Loucy (cell line): Measurements from ENCODE around the gene TNFRSF8.

Experiments used
- H2AFZ ChIP-seq: fragments of 200-600 bp; sonication (generic); 2 replicates; pipeline ENCODE4 v1.6.0; 2016; ENCODE audit warnings: antibody characterized with exemption, mild to moderate bottlenecking, low read length, moderate library complexity
- H3F3A ChIP-seq: fragments of 200-600 bp; 2 replicates; pipeline ENCODE4 v1.6.0; 2016; ENCODE audit warnings: antibody characterized with exemption, low read depth, mild to moderate bottlenecking
- H3K27me3 ChIP-seq: fragments of 200-600 bp; sonication (generic); 2 replicates; pipeline ENCODE4 v1.6.1; 2014; ENCODE audit warnings: low read length, mild to moderate bottlenecking; ENCODE audit not compliant: insufficient read depth, poor library complexity, severe bottlenecking
- H3K36me3 ChIP-seq: fragments of 200-600 bp; sonication (generic); 2 replicates; pipeline ENCODE4 v1.6.1; 2016; ENCODE audit warnings: low read length; ENCODE audit not compliant: insufficient read depth
- H3K4me1 ChIP-seq: fragments of 200-600 bp; sonication (generic); 2 replicates; pipeline ENCODE4 v1.5.1; 2014; ENCODE audit warnings: low read length, mild to moderate bottlenecking; ENCODE audit not compliant: insufficient read depth, poor library complexity, severe bottlenecking
- H3K4me2 ChIP-seq: fragments of 200-600 bp; sonication (generic); 2 replicates; pipeline ENCODE4 v1.6.0; 2014; ENCODE audit warnings: antibody characterized with exemption, low read length, low read depth, mild to moderate bottlenecking; ENCODE audit not compliant: poor library complexity, severe bottlenecking
- H3K4me3 ChIP-seq: fragments of 200-600 bp; sonication (generic); 2 replicates; pipeline ENCODE4 v1.5.1; 2014; ENCODE audit warnings: low read length, mild to moderate bottlenecking, mixed read lengths; ENCODE audit not compliant: poor library complexity, severe bottlenecking
- H3K79me2 ChIP-seq: fragments of 200-600 bp; sonication (generic); 2 replicates; pipeline ENCODE4 v1.6.1; 2014; ENCODE audit warnings: low read length; ENCODE audit not compliant: insufficient read depth
- H3K9ac ChIP-seq: fragments of 200-600 bp; sonication (generic); 2 replicates; pipeline ENCODE4 v1.6.0; 2014; ENCODE audit warnings: mild to moderate bottlenecking, low read depth, low read length, moderate library complexity; ENCODE audit not compliant: poor library complexity, severe bottlenecking
- H3K9me2 ChIP-seq: fragments of 200-600 bp; sonication (generic); replicated peaks from 2 replicates; pipeline ENCODE4 v1.6.1; 2016; ENCODE audit warnings: low read depth, low read length, mixed read lengths
- H3K9me3 ChIP-seq: fragments of 200-600 bp; sonication (generic); 2 replicates; pipeline ENCODE4 v1.6.1; 2014; ENCODE audit warnings: mild to moderate bottlenecking, antibody characterized with exemption, low read length, low read depth; ENCODE audit not compliant: insufficient read depth
- H4K20me1 ChIP-seq: fragments of 200-600 bp; sonication (generic); 2 replicates; pipeline ENCODE4 v1.6.0; 2014; ENCODE audit warnings: antibody characterized with exemption, low read length, mild to moderate bottlenecking; ENCODE audit not compliant: insufficient read depth, poor library complexity, severe bottlenecking
- CTCF ChIP-seq: fragments of 200-600 bp; sonication (generic); conservative IDR thresholded peaks from 2 replicates; pipeline ENCODE4 v1.5.1; 2014; ENCODE audit warnings: mild to moderate bottlenecking, antibody characterized with exemption, low read length
- EZH2phosphoT487 ChIP-seq: fragments of 200-600 bp; IDR thresholded peaks from 2 replicates; pipeline ENCODE4 v1.6.1; 2018; ENCODE audit warnings: antibody characterized with exemption, mild to moderate bottlenecking, moderate library complexity, borderline replicate concordance

Gene TNFRSF8

GRCh38 chr1:12078938-12079861 lies 16.1 kb downstream of the TNFRSF8 start:
- Histone ChIP-seq H3K4me2 (no peak overlapping the region), H3K9me3 (no peaks in the 10 kb centered on the region), H3K27me3 (peaks cover 15% of the 10 kb centered on the region), H3K9ac (no peak overlapping the region), H3K36me3 (no peaks in the 10 kb centered on the region), H3K9me2 (no peaks in the 10 kb centered on the region), H4K20me1 (no peaks in the 10 kb centered on the region), H3K79me2 (no peaks in the 10 kb centered on the region), H3K4me3 (no peak overlapping the region), H2AFZ (no peak overlapping the region), H3K4me1 (no peaks in the 10 kb centered on the region), H3F3A (no peaks in the 10 kb centered on the region)
- TF ChIP-seq EZH2phosphoT487: no peak
- TF ChIP-seq CTCF: peak; percentile 79

GRCh38 chr1:12080156-12080555 lies 17.1 kb downstream of the TNFRSF8 start:
- Histone ChIP-seq H3K36me3 (no peaks in the 10 kb centered on the region), H3K79me2 (no peaks in the 10 kb centered on the region), H3K4me2 (no peak overlapping the region), H3F3A (no peaks in the 10 kb centered on the region), H3K4me3 (no peak overlapping the region), H2AFZ (no peak overlapping the region), H3K4me1 (no peaks in the 10 kb centered on the region), H3K9ac (no peak overlapping the region), H3K9me2 (no peaks in the 10 kb centered on the region), H4K20me1 (no peaks in the 10 kb centered on the region), H3K27me3 (peaks cover 15% of the 10 kb centered on the region), H3K9me3 (no peaks in the 10 kb centered on the region)
- TF ChIP-seq CTCF (no peak), EZH2phosphoT487 (no peak)

- Histone ChIP-seq H3K9me2 (no peaks in the 10 kb centered on the region), H3K36me3 (no peaks in the 10 kb centered on the region), H3K4me2 (no peak overlapping the region), H3K4me3 (no peak overlapping the region), H3K79me2 (no peaks in the 10 kb centered on the region), H3F3A (no peaks in the 10 kb centered on the region), H3K4me1 (no peaks in the 10 kb centered on the region), H3K27me3 (peaks cover 15% of the 10 kb centered on the region), H3K9me3 (no peaks in the 10 kb centered on the region), H3K9ac (no peak overlapping the region), H2AFZ (no peak overlapping the region), H4K20me1 (no peaks in the 10 kb centered on the region)
- TF ChIP-seq CTCF (no peak), EZH2phosphoT487 (no peak)
Observed at GRCh38 chr1:12080773-12081556, 17.9 kb downstream of the TNFRSF8 start.
